ENCODE results near the gene CYP27B1.
A peak's percentile ranks its signal among the peaks of the same experiment; 100 is the strongest.
"Not testable (repeated sequence)": the region's sequence is repeated elsewhere in the genome, so short reads cannot be mapped to it uniquely, and the experiment has no call there.

Gene CYP27B1

DNA sequence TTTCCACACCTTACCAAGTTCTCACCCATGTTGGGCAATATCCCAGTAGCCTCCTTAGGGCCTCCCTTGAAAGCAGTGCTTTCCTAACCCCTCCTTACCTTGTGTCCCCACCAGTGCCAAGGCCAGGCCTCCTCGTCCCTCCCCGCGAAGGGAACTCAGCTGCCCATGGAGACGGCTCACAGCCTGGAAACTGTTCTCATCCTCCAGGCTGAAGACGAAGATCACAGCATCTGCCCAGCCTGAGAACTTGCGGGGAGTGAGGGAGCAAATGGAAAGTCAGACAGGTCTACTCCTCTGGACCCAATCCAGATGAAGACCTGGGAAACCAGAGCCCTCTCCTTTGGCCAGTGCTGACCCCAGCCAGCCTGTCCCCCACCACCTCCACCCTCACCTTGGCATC, 33.0 kb downstream of the CYP27B1 start:
- no peak for DNase-seq

DNA sequence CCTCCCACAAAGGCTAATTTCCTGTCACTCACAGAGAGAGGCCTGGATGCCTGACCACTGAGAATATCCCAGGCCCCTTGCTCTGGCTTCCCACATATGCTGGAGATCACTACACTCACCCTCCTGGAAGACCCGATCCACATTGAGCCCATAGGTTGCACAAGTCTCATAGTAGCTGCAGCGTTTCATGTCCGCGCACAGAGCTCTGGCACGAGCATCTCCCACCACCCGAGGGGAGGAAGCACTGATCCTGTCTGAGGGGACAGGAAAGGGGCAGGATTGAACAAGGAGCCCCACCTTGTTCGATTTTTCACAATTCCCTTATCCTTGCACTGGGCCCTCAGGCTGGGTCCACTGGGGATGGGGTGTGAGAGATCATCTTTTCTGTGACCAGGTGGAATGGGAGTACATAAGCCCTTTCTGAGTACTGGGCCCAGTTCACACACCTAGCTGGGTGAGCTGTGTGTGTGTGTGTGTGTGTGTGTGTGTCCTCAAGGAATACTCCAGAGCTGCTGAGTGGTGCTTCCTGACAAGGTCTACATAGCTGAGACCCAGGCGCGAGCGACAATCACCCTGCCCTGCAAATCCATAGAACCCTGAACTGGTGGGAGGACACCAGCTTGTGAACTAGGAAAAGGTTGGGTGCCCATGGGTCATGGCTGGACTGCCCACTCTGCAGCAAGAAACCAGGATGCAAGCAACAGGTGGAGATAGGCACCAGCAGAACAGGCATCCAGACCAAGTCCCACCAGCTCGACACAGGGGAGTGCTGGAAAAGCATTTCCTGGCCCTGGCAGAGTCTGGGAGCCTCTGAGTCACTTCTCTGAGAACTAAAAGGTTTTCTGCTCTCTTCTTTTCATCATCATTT, 33.9 kb downstream of the CYP27B1 start:
- no peak for DNase-seq

DNA sequence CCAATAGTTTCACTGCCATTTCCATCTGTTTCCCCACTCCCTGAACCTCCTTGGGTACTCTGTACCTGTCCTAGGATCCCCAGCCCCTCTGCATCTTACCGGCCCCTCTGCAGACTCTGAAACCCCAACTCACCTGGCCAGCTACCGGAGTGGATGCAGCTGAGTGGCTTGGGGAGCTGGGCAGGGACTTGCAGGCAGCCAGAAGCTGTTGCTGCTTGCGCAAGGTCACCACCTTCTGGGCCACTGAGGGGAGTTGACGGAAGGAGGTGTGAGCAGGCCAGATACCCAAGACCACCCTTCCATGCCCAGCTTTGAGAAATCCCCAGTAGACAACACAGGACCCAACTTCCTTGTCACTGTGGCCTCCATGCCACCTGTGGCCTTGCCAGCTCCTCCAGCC, 34.6 kb downstream of the CYP27B1 start:
- DNase-seq, result no peak

DNA sequence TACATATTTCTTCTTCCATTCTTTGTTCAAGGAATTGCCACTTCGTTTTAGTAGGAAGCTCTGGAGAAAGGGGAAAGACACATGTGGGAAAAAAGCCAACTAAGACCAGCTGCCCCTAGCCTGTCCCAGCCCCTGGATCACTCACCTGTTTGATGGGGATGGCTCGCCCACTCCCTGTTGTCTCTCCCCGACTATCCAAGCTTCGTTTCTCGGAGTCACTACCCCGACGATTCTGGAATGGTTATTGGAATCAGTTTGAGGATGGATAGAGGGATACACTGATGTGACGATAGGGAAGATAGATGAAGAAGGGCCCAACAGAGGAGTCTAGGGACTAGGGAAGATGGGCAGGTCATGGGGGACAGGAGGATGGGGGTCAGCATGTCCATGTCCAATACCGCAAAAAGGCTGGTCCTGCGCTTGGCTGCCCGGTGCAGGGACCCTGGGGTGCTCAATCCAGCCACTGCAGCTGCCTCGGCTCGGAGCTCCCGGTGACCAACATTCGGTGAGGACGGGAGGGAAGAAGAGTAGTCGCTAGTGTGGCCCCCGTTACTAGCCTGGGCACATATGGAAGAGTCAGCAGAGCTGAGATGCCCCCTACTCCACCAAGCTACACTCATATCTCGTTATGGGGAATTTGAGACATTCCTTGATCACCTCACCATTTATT, 35.3 kb downstream of the CYP27B1 start:
- DNase-seq, result no peak

DNA sequence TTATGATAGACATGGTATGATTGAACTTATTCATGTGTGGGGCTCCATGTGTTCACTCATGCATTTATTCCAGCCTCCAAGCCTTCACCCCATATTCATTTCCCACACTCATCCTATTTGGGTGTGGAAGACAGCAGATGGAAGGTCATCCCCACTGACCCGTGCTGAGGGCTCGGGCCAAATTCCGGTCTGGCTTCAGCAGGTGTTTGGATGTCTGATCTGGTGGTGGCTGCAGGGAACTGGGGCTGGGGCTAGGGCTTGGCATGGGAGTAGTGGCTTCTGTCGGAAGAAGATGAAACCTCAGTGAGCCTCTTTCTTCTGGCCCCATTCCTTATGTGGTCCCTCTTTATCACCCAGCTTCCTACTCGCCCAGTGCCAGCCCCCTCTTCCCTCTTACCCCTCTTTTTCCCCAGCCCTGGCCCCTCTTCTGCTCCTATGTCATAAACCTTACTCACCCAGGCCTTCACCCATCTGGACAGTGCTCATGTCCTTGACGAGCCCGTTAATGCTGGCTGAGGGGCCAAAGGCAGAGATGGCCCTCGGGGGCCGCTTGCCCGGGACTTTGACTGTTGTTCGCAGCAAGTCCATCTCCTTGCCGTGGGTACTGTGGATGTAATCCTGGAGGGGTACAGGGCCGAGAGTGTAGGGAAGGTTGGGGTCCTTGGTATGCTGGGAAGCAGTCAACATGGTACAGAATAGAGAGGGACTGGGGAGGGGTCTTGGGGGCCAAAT, 36.4 kb downstream of the CYP27B1 start:
- no peak for DNase-seq

DNA sequence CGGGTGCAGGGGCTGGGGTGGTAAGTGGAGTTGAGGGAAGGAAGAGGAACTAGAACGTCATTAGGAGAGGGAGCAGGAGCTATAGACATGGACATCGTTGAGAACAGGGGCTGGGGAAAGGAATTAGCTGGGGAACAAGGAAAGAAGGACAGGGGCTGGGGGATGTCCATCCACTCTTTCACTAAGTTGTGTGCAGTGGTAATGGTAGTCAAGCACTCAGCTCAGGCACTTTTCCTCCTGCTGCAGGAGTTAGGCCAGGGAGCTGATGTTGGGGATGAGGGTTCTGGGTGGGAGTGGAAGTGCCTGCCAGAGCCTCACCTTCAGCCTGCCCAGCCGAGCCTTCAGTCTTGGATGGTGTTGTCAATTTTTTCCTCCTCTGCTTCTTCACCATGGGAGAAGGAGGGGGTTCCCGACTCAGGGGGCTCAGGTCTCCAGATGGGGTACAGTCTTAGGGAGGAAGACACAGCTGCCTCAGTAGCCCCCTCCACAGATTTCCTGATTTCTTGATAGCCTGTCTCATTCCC, 37.5 kb downstream of the CYP27B1 start:
- DNase-seq, result no peak

DNA sequence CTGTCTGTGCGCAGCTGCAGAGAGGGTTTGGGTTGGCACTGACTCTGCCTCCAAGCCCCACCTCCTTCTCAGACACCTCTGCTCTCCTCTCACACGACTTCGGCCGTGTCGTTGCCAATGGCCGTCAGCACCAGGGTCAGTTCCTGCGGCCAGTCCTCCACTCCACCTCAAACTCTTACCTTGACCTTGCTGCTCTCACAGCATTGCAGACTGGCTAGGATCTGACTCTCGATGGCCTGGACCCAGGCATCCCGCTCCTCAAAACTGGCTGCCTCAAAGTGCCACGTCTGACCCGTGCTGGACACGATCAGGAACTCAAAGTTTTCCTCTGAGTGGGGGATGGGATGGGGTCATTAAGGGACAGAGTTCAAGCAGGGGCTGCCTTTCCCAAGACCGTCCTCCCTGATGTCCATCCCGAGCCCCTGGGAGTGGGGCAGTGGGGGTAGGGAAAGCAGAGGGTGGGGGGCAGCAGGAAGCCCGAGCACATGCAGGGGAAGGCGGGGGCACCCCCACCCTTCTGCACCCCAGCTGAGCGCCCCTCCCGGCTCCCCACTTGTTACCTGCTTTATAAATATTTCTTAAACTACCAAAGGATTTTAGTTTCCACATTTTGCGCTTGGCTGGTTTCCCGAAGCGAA, 39.0 kb downstream of the CYP27B1 start:
- DNase-seq, result no peak

DNA sequence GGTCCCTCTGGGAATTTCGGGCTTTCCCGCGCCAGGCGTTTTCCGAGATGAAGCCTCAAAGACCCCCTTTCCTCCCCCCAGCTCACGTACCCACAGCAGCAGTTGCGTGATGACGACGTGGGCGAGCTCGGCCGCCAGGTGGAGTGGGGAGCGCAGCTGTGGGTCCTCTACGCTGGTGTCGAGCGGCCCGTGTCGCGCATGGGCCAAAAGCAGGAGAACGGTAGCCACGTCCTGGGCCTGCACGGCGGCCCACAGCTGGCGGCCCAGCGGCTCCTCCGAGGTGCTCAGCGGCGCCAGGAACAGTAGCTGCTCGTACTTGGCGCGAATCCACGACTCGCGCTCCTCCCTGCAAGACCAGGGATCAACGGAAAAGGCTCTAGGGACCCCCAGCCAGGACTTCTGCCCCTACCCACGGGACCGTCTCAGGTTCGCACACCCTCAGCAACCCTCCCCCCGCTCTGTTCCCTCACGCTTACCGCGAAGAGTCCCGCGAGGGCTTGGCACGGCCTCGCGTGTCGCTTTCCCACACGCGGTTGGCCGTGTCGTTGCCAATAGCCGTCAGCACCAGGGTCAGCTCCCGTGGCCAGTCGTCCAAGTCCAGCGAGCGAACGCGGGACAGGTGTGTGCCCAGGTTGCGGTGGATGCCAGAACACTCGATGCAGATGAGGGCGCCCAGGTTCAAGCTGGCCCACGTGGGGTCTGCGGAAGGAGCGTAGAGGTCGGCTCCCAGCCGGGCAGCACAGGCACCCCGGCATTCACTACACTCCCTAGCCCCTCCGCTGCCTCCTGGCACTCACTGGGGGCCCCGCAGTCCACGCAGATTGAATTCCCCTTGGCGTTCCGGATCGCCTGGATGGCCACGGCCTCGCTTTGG, 39.8 kb downstream of the CYP27B1 start:
- no peak for DNase-seq

DNA sequence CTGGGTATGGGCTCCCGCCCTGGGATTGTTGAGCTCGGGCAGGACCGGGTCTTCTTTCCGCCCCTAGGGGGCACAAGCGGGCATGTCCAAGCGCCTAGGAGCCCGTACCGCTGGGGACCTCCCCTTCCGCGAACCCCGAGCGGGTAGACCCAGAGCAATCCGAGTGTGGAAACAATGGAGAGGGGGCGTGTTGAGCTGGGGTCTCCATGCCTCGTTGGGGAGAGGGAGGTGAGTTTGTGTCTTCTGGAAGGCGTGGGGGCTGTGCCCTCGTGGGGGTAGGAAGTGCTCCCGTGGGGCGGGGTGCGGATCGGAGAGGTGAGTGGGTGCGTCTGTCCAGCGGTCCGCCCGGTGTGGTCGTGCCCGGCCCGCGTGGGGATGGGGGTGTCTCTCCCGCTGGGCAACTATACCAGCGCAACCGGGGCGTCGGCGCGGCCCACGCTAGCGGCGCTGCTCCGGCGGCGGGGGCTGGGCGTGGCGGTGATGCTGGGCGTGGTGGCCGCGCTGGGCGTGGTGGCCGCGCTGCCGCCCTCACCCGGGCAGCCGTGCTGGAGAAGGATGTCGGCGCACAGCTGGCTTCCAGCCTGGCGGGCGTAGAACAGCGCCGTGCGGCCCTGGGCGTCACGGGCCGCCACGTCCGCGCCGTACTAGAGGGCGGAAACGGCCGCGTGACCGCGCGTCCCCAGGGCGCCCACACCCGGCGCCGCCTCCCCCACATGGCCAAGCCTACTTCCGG, 40.6 kb downstream of the CYP27B1 start:
- DNase-seq, result peak; percentile 41

GRCh38 chr12:57725851-57726150, 41.1 kb downstream of the CYP27B1 start:
- no peak for DNase-seq

- DNase-seq, result no peak
These were observed 41.7 kb downstream of the CYP27B1 start for GRCh38 chr12:57724936-57725740.

GRCh38 chr12:57724003-57724935, 42.6 kb downstream of the CYP27B1 start:
- no peak for DNase-seq

- DNase-seq, result no peak
These were observed 43.3 kb downstream of the CYP27B1 start for GRCh38 chr12:57723630-57723962.

DNA sequence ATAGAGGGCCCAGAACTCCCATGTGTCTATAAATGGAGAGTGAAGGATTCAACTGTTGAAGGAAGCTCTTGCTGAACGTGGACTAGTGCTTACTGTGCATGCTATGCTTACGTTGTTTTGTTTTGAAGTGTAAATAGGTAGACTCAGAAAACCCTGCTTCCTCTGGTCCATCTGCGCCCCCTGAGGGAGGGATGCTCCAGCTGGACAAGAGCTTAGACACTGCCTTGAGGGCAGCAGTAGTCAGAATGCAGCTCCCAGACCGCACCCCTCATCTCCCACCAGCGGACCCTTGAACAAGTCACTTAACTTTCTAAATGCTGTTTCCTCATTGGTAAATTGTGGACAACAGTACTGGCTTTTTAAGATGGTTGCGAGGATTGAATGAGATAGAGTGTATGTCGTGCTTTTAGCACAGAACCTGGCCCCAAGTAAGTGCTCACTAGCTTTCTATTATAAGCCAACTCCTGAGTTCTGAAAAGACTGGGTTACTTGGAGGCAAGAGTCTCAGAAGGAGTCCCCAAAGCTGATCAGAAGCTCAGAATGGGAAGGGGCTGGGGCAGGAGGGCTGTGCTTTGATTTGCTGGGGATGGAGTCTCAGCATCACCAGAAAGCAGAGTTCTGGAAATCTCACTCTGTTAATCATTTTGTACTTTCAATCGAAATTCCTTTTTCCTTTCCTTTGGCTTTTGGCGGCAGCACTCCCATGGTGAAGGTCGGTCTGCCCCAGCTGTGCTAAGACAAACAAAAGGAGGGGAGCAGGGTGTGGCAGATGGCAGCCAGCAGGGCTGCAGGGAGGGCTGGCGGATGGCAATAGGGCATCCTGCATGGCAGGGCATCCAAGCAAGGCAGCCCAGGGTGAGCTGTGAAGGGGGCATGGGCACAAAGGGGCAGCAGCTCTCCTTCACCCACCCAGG, 43.9 kb downstream of the CYP27B1 start:
- DNase-seq, result peak; percentile 27

DNA sequence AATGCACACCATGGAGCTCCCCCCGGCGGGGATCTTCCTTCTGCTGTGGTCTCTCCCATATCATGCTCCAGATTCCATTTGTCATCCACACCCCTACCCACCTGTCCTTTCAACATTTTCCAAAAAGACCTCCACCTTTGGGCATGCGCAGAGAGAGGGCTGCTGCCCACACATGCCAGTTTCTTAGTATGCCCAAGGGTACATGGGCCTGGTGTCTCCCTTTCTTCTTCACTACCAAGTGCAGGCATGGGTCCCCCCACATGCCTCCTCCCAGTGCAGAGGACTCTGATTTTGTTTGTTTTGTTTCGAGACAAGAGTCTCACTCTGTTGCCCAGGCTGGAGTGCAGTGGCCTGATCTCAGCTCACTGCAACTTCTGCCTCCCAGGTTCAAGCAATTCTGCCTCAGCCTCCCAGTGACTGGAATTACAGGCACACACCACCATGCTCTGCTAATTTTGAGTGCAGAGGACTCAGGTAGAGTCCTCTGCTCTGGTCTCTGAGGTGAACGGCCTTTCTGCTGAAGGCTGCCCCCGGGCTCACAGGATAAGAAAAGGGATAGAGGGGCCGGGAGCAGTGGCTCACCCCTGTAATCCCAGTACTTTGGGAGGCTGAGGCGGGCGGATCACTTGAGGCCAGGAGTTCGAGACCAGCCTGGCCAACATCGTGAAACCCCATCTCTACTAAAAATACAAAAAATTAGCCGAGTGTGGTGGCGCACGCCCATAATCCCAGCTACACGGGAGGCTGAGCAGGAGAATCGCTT, 44.9 kb downstream of the CYP27B1 start:
- DNase-seq, result not testable (repeated sequence)

- no peak for DNase-seq
These were observed 46.0 kb downstream of the CYP27B1 start for GRCh38 chr12:57720606-57721595.

Measured in DMS 273 treated with DMSO at 0.1 percent for 48 hours (cell line).